Measurements from ENCODE around the gene USP24. TPM values are rescaled to one million over a fixed set of nuclear protein-coding genes. Genes with fewer than 3 reads are reported as not detected.

USP24 gene
- total RNA-seq, 1 experiment from 2014 or later: 40.9 TPM

GRCh38 chr1:55262822-55263221, 47.7 kb upstream of the USP24 start:
- Mint-ChIP-seq H3K4me1 (peaks cover 8% of the 10 kb centered on the region), H3K27me3 (ENCODE audit: low read depth) (no peaks in the 10 kb centered on the region), H3K4me3 (no peak overlapping the region), H3K36me3 (no peaks in the 10 kb centered on the region), H3K9me3 (peaks cover 5% of the 10 kb centered on the region; the same call in 1 of the 2 replicates), H3K27ac (no peak overlapping the region)
- CTCF ChIA-PET: no interaction called here
- DNase-seq (ENCODE audit: low spot score): no peak
- POLR2A ChIA-PET: no interaction called here
- no peak for ATAC-seq
- TF ChIP-seq, protein P1, sequence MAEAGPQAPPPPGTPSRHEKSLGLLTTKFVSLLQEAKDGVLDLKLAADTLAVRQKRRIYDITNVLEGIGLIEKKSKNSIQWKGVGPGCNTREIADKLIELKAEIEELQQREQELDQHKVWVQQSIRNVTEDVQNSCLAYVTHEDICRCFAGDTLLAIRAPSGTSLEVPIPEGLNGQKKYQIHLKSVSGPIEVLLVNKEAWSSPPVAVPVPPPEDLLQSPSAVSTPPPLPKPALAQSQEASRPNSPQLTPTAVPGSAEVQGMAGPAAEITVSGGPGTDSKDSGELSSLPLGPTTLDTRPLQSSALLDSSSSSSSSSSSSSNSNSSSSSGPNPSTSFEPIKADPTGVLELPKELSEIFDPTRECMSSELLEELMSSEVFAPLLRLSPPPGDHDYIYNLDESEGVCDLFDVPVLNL (CRISPR knock-in tag; IDR thresholded peaks at IDR 0.05; ENCODE audit: borderline replicate concordance, low read depth): no peak
- TF ChIP-seq JUN (CRISPR knock-in tag; IDR thresholded peaks at IDR 0.05) (no peak), TCF7 (CRISPR knock-in tag; IDR thresholded peaks at IDR 0.05; ENCODE audit: low read depth) (no peak), MYBL2 (CRISPR knock-in tag; IDR thresholded peaks at IDR 0.05) (no peak), NFYB (CRISPR knock-in tag; conservative IDR thresholded peaks at IDR 0.05; ENCODE audit: low read depth) (no peak), ELF4 (CRISPR knock-in tag; IDR thresholded peaks at IDR 0.05; ENCODE audit: low read depth) (no peak), TP53 (CRISPR knock-in tag; IDR thresholded peaks at IDR 0.05) (no peak), ZNF121 (CRISPR knock-in tag; IDR thresholded peaks at IDR 0.05) (no peak), SMAD4 (CRISPR knock-in tag; IDR thresholded peaks at IDR 0.05) (no peak), TEAD1 (CRISPR knock-in tag; IDR thresholded peaks at IDR 0.05) (no peak), NR3C1 (CRISPR knock-in tag; conservative IDR thresholded peaks at IDR 0.05; ENCODE audit: low read depth) (no peak)

- Mint-ChIP-seq H3K36me3 (no peaks in the 10 kb centered on the region), H3K27me3 (ENCODE audit: low read depth) (no peaks in the 10 kb centered on the region), H3K27ac (no peak overlapping the region), H3K4me1 (peaks cover under 1% of the 10 kb centered on the region; the same call in 1 of the 2 replicates), H3K9me3 (no peaks in the 10 kb centered on the region), H3K4me3 (no peak overlapping the region)
- POLR2A ChIA-PET: interaction anchor here (0.5 kb wide), 1 partner anchor 703 kb away, joined by 3 read pairs; no protein-coding TSS in a partner anchor
- no peak for DNase-seq (ENCODE audit: low spot score)
- no peak for TF ChIP-seq ZNF121 (CRISPR knock-in tag; IDR thresholded peaks at IDR 0.05)
- CTCF ChIA-PET: interaction anchor here (1.1 to 1.6 kb wide), 2 partner anchors 14 to 116 kb away, joined by 4 read pairs; no protein-coding TSS in a partner anchor
- ATAC-seq: no peak
Observed at GRCh38 chr1:55259911-55260609, 44.9 kb upstream of the USP24 start.

DNA sequence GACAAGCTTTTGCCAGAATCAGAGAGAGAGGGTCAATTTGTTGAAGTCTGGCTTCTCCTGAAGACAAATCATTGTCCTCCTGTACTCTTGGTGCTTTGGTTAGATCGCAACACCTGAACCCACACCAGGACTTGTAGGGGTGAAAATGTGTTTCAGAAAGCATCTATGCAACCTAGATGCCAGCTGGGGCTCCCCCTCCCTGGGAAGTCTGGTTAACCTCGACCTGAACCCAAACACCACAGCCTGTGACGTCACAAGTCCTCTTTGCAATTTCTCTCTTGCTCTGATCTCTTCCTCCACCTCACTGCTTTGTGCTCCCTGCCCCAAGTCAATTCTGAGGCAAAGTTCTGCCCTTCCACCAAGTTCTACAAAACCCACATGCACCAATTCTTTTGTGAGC, 42.8 kb upstream of the USP24 start:
- ChIA-PET POLR2A (no interaction called here), CTCF (interaction anchor here (2.4 kb wide), 1 partner anchor 114 kb away, joined by 10 read pairs; no protein-coding TSS in a partner anchor)
- no peaks in the 10 kb centered on the region for H3K4me1 Mint-ChIP-seq
- H3K27ac Mint-ChIP-seq: no peak overlapping the region
- no peaks in the 10 kb centered on the region for H3K36me3 Mint-ChIP-seq
- DNase-seq (ENCODE audit: low spot score) (no peak), ATAC-seq (no peak)
- no peak for TF ChIP-seq OVOL2 (CRISPR knock-in tag; IDR thresholded peaks at IDR 0.05; ENCODE audit: borderline replicate concordance)
- no peak for TF ChIP-seq ZNF423 (CRISPR knock-in tag; IDR thresholded peaks at IDR 0.05)
- no peak for TF ChIP-seq CDX4 (CRISPR knock-in tag; IDR thresholded peaks at IDR 0.05; ENCODE audit: borderline replicate concordance)
- no peak for TF ChIP-seq FOXP1 (CRISPR knock-in tag; IDR thresholded peaks at IDR 0.05; ENCODE audit: borderline replicate concordance)
- TF ChIP-seq TP53 (CRISPR knock-in tag; IDR thresholded peaks at IDR 0.05): no peak
- no peak for TF ChIP-seq ZNF232 (CRISPR knock-in tag; IDR thresholded peaks at IDR 0.05)
- no peak for TF ChIP-seq SMAD3 (CRISPR knock-in tag; IDR thresholded peaks at IDR 0.05; ENCODE audit: borderline replicate concordance)
- no peak for TF ChIP-seq ETV6 (CRISPR knock-in tag; IDR thresholded peaks at IDR 0.05)
- no peak for TF ChIP-seq FOXJ3 (CRISPR knock-in tag; IDR thresholded peaks at IDR 0.05; ENCODE audit: borderline replicate concordance)
- TF ChIP-seq, protein P2, sequence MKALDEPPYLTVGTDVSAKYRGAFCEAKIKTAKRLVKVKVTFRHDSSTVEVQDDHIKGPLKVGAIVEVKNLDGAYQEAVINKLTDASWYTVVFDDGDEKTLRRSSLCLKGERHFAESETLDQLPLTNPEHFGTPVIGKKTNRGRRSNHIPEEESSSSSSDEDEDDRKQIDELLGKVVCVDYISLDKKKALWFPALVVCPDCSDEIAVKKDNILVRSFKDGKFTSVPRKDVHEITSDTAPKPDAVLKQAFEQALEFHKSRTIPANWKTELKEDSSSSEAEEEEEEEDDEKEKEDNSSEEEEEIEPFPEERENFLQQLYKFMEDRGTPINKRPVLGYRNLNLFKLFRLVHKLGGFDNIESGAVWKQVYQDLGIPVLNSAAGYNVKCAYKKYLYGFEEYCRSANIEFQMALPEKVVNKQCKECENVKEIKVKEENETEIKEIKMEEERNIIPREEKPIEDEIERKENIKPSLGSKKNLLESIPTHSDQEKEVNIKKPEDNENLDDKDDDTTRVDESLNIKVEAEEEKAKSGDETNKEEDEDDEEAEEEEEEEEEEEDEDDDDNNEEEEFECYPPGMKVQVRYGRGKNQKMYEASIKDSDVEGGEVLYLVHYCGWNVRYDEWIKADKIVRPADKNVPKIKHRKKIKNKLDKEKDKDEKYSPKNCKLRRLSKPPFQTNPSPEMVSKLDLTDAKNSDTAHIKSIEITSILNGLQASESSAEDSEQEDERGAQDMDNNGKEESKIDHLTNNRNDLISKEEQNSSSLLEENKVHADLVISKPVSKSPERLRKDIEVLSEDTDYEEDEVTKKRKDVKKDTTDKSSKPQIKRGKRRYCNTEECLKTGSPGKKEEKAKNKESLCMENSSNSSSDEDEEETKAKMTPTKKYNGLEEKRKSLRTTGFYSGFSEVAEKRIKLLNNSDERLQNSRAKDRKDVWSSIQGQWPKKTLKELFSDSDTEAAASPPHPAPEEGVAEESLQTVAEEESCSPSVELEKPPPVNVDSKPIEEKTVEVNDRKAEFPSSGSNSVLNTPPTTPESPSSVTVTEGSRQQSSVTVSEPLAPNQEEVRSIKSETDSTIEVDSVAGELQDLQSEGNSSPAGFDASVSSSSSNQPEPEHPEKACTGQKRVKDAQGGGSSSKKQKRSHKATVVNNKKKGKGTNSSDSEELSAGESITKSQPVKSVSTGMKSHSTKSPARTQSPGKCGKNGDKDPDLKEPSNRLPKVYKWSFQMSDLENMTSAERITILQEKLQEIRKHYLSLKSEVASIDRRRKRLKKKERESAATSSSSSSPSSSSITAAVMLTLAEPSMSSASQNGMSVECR (CRISPR knock-in tag; IDR thresholded peaks at IDR 0.05; ENCODE audit: borderline replicate concordance): no peak
- TF ChIP-seq CREB1 (CRISPR knock-in tag; IDR thresholded peaks at IDR 0.05): no peak
- no peak for TF ChIP-seq RORB (CRISPR knock-in tag; IDR thresholded peaks at IDR 0.05)
- TF ChIP-seq NFATC4 (CRISPR knock-in tag; IDR thresholded peaks at IDR 0.05): no peak
- no peak for TF ChIP-seq ZNF138 (CRISPR knock-in tag; conservative IDR thresholded peaks at IDR 0.05)
- no peaks in the 10 kb centered on the region for H3K9me3 Mint-ChIP-seq
- H3K27me3 Mint-ChIP-seq (ENCODE audit: low read depth): no peaks in the 10 kb centered on the region
- no peak overlapping the region for H3K4me3 Mint-ChIP-seq
